Measurements from ENCODE around the gene ELMO1.

- TF ChIP-seq CTCF (conservative IDR thresholded peaks at IDR 0.05; ENCODE audit: low read depth in 2 of 2) = no peak
- no peak for TF ChIP-seq EZH2 (IDR thresholded peaks at IDR 0.05; ENCODE audit: low read depth, unreplicated experiment)
- no peak for TF ChIP-seq POLR2AphosphoS5 (IDR thresholded peaks at IDR 0.05; ENCODE audit: low read depth)
- TF ChIP-seq REST (IDR thresholded peaks at IDR 0.05; ENCODE audit: unreplicated experiment) = no peak
- TF ChIP-seq CREB1 (CRISPR knock-in tag; IDR thresholded peaks at IDR 0.05; ENCODE audit: low read depth) = no peak
- no peak for TF ChIP-seq JUNB (IDR thresholded peaks at IDR 0.05; ENCODE audit: unreplicated experiment)
- TF ChIP-seq EZH2phosphoT487 (IDR thresholded peaks at IDR 0.05; ENCODE audit: unreplicated experiment) = no peak
- TF ChIP-seq, protein P1, sequence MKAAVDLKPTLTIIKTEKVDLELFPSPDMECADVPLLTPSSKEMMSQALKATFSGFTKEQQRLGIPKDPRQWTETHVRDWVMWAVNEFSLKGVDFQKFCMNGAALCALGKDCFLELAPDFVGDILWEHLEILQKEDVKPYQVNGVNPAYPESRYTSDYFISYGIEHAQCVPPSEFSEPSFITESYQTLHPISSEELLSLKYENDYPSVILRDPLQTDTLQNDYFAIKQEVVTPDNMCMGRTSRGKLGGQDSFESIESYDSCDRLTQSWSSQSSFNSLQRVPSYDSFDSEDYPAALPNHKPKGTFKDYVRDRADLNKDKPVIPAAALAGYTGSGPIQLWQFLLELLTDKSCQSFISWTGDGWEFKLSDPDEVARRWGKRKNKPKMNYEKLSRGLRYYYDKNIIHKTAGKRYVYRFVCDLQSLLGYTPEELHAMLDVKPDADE (IDR thresholded peaks at IDR 0.05) = no peak
- TF ChIP-seq ZNF331 (CRISPR knock-in tag; IDR thresholded peaks at IDR 0.05; ENCODE audit: low read depth) = no peak
- TF ChIP-seq ZNF114 (CRISPR knock-in tag; IDR thresholded peaks at IDR 0.05) = no peak
- TF ChIP-seq ZNF462 (CRISPR knock-in tag; IDR thresholded peaks at IDR 0.05) = no peak
These were observed 524.7 kb downstream of the ELMO1 start for GRCh38 chr7:36923943-36924436.

All from GM23338 (cell line).